Amygdala (tissue), 56 donors: ENCODE measurements around the gene DPH7.
"Not testable (repeated sequence)": the region's sequence is repeated elsewhere in the genome, so short reads cannot be mapped to it uniquely, and the experiment has no call there.

Experiments
- DNase-seq, 56 donors: peaks; one replicate each; lab custom pipeline; 2025; lab: John Stamatoyannopoulos, UW

Gene DPH7

DNA sequence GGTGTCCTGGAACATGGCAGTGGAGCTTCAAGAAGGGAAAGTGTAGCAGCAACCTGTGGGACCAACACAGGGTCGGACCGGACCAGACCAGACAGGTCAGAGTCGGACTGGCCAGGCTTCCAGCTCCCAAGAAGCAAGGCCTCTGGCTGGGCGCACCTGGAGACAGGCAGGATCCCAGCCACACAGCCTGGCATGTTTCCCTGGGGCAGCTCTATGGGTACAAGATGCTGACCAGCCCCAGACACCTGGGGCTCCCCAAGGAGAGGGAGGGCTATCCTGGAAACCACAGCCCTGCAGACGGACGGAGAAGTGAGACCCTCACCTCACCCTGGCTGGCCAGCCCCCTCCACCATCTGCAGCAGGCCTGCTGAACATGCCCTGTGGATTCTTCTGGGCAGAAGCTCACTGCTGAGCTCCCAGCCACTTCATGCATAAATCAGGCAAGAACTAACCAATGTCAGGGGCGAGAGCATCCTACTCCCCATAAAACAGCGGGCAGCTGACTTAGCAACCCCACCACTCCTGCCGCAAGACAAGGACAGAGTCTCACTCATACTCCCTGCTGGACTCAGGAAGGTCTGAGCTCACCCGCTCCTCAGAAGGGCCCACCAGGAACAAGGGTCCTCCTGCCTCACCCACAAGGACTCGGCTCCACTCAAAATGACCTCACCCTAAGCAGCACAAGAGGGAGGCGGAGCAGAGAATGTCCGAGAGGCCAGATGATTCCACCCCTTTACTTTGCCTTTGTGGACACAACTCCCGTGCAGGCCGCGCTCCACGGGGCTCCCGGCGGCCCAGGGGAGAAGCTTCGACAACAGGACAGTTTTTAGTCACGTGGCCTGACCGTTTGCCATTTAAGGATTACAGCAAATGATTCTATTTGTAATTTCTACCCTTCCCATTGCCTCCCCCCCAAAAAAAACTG lies 2.9 kb upstream of the DPH7 start:
- DNase-seq: no peak

DNA sequence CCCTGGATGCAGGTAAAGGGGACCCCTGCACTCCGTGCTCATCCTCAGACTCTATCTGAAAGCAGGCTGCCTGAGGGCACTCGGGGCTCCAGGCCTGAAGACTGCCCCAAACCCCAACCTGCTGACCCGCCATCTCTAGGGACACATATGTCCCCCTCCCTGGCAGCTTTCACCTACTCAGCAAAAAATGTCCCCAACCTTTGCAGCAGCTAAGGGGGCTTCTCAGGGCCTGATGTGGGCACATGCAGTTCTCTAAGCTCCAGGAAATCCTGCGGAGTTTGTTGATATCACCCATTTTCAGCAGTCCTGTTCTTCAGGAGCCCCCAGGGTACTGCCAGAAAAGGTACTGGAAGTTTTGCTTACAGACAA lies 2.2 kb upstream of the DPH7 start:
- DNase-seq: no peak

DNA sequence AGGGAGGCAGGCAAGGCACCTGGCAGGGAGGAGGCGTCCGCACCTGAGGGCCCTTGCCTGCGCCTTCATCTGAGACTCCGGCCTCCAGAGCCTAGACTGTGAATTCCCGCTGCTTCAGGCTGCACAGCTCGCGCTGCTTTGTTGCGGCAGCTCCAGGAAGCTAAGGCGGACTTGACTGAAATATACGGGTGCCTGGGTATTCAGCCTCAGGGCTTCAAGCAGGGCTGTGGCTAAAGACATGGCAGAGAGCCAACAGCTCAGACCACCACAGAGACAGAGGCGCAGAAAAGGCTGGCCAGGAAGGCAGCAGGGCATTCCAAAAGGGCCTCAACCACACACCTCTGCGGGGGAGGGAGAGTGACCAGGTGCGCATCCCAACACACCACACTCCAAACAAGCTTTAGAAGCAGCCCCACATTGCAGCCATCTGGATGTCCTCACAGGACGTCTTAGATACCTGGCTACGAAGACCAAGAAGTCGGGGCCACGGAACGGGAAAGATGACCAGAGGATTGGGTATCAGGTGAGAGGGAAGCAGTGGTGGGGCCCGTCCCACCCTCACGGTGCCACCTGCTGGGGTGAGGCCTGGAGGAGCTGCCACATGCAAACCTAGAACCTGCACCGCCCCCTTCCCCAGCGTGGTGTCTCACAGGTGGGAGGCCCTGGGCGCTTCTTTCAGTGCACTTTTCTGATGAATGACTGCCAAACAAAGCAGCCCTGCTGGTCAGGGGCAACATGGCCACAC lies 1.7 kb upstream of the DPH7 start:
- DNase-seq: no peak

DNA sequence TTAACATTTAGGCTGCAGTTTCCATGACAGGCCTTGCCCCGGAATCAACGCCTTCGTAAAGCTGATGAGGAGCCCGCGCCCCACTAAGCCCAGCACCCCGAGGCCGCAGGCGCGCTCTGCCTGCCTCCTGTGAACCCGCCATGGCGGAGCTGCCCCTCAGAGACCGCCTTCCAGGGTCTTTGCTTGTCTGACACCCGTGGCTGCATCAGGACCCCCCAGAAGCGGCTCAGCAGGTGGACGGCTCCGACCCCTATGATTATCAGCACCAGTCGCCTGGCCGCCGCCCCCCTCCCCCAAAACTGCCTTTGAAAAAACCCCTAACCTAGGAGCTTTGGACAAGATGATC lies 507 bp upstream of the DPH7 start:
- DNase-seq: no peak

DNA sequence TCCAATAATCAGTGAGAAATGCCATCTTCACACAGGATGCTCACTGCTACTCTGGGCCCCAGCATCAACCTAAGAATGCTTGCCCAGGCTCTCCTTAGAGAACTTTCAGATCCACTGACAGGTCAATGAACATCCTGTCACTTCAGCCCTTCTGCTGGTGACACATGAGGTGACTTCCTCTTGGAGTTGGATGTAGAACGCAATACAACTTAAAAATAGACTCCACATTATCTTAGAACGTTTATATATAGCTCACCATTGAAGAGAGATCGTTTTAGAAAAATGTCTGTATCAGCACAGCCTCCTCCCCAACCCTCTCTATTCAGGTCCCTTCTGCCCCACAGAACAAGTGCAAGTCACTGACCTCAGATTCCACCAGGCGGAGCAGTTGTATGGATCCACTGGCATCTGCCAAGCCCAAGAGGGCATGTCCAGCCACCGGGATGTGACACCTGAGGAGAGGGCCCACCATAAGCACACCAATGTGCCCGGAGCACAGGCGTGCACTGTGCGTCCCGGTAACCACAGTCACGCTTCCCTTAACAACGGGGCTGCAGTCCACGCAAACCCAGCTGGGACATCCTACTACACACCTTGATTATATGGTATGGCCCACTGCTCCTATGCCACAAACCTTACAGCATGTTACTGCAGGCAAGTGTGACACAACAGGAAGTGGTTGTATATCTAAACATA lies 2.9 kb downstream of the DPH7 start:
- no peak for DNase-seq

DNA sequence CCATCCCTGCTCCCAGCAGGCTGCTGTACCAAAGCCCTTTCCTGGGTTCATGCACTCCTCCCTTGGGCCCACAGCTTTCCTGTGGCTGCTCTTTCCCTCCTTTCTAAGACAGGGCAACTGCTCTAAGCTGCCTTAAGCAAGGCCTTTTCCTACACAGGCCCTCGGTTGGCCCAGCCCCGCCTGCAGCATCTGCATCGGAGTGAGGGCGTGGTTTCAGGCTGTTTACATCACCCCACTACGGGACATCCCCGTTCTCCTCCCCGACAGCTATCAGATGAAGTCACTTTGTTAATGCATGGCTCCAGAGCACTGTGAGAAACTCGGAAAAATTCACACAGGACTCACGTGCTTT lies 3.4 kb downstream of the DPH7 start:
- DNase-seq: peak in 14 of 56 donors; percentile 2 to 66 (median 26)

DNA sequence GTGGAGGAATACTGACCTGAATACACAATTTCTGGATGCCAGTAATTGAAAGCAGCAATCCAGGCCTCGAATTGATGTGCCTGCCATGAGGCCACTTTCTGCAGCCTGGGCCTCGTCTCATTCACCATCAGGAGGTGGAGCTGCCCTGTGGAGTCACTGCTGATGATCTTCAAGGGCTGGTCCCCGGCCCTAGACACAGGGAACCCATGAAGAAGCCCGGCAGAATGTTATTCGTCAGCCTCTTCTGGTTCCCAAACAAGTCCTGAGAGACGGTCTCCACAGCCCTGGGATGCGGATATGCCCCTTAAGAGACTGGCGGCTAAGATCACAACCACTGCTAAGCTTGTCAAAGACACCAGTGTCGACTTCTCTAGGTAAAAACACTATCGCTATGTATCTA lies 4.5 kb downstream of the DPH7 start:
- DNase-seq: no peak

DNA sequence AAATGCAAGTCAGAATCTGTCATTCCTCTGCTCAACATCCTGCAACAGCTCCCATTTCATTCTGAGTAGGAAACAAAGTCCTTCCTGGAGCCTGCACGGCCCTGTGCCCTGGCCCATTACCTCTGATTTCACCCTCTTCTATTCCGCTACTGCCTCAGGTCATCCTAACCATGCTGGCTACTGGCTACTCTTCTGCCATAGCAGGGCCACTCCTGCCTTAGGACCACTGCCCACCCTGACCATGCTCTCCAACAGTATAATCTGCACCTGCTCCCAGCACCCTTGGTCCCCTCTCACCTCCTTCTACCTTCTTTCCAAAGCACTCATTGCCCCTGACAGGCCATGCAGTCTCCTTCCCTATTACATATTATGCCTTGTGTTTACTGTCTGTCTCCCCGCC lies 8.2 kb downstream of the DPH7 start:
- no peak for DNase-seq

DNA sequence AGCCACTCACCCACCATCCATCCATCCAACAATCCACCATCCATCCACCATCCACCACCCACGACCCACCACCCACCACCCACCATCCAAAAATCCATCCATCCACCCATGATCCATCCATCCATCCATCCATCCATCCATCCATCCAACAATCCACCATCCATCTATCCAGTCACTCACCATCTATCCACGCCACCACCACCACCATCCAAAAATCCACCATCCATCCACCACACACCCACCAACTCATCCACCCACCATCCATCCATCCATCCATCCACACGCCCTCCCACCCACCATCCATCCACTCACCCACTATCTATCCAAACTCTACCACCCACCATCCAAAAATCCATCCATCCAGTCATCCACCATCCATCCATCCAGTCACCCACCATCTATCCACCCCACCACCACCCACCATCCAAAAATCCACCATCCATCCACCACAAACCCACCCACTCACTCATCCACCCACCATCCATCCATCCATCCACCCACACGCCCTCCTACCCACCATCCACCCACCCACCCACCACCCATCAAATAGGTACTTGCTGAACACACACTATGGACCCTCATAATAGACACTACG lies 9.0 kb downstream of the DPH7 start:
- no peak for DNase-seq

DNA sequence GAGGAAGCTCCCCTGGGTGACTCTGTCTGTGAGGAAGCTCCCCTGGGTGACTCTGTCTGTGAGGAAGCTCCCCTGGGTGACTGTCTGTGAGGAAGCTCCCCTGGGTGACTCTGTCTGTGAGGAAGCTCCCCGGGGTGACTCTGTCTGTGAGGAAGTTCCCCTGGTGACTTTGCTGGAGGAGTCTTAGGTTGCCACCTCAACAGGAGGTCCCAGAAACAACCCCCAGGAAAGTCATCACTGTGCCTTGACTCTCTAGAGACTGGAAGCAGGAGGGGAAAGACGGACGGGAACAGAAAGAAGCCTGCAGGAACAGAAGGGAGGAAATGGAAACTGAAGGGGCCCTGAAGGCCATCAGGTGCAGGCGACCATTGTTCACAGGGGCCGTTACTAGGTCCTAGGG lies 10.3 kb downstream of the DPH7 start:
- DNase-seq: not testable (repeated sequence)

DNA sequence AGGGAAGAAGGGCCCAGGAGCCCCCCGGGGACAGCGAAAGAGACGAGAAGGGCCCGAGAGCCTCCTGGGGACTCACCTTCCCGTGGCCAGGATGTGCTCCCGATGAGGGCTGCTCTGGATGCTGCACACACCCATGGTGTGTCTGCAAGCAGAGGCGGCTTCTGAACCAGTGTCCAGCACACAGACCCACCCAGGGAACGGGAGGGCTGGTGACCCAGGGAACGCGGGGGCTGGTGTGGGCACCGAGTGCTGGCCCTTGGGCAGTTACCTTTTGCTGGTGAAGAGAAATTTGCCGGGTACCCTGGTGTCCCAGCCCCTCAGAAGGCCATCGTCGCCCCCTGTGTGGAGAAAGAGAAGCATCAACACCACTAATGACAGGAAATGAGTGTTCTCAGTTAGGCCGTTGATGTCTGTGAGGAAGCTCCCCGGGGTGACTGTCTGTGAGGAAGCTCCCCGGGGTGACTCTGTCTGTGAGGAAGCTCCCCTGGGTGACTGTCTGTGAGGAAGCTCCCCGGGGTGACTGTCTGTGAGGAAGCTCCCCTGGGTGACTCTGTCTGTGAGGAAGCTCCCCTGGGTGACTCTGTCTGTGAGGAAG lies 13.8 kb downstream of the DPH7 start:
- DNase-seq: no peak

DNA sequence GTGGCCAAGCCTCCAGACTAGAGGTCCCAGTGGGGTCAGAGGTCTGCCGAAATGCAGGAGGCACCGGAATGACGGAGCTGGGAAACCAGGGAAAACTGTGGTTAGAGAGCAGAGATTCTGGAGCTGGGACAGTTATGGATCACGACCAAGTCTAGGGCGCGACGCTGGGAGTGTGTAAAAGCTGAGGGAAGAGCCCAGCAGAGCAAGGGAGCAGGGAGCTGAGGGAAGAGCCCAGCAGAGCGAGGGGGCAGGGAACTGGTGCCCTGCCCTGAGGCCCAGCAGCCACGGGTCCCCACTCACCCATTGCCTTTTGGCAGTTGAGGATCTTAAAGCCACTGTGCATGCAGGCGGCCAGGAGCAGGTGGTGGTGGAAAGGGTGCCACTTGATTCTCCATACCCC lies 14.6 kb downstream of the DPH7 start:
- no peak for DNase-seq

DNA sequence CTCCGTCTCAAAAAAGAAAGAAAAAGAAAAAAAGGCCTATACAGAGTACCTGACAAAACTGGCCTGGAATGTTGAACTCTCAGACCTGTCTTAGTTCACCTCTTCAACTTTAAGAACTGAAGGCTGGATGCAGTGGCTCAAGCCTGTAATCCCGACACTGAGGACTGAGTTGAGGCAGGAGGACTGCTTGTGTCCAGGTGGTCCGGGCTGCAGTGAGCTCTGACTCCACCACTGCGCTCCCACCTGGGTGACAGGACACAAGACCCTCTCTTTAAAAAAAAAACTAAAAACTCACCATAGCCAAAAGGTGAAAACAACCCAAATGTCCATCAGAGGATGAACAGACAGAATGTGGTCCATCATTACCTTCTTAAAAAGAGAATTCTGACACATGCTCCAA lies 20.6 kb downstream of the DPH7 start:
- no peak for DNase-seq

DNA sequence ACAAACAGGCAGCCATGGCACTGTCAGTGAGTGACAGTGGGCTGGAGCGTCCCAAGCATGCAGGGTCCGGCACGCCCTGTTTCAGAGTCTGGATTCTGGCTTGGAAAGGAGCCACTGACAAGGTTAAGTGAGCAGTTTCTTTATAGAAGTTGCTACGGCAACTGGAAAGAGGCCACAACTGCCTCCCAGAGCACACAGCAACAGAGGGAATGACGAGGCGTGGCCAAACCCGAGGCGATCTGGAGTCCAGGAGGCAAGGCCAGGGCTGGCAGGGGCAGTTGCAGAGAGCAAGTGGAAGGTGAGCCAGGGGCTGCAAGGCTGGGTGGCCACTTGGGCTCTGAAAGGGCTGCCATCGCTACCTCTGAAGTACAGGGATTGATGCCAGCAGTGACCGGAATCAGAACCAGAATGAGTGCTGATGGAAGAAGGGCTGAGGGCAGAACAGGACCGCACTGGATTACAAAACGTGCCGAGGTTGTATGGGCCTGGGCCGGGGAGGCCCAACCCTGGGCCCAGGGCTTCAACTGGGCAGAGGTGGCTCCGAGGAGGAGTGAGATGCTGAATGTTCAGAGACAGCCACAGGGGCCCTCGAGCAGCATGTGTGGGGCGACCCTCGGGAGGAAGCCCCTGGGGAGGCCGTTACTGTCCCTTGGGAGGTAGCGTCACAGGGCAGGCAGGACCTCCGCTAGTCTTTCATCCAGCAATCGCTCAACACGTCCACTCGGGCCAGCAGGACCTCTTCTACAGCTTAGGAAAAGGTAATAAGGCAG lies 22.5 kb downstream of the DPH7 start:
- DNase-seq: no peak

DNA sequence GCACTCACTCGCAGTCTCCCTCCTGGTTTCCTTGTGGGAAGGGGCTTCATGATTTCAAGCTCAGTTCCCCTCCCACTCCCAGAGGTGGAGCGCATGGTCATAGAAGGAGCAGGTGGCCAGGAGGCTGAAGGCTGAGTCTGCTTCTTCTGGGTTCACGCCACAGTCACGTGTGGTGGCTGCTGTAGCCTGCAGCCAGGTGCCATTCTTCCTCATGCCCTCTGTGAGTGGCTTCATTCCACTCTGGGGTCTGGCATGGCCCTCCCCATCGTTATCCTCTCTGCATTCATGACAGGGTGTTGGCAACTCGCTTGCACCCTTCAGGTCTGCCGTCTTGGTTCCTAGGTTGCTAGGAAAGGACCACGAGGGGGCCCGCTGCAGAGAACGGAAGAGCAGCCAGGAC lies 23.5 kb downstream of the DPH7 start:
- no peak for DNase-seq

DNA sequence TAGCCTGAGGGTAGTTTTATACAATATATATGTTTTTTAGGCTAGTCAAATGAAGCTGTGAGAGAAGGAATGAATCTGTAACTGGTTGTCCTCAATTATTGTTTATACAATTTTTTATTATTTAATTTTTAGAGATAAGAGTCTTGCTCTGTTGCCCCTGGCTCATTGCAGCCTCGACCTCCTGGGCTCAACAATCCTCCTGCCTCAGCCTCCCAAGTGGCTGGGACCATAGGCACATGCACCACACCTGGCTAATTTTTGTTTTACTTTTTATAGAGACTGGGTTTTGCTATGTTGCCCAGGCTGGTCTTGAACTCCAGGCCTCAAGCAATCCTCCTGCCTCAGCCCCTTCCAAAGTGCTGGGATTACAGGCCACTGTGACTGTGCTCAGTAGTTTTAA lies 24.4 kb downstream of the DPH7 start:
- no peak for DNase-seq

DNA sequence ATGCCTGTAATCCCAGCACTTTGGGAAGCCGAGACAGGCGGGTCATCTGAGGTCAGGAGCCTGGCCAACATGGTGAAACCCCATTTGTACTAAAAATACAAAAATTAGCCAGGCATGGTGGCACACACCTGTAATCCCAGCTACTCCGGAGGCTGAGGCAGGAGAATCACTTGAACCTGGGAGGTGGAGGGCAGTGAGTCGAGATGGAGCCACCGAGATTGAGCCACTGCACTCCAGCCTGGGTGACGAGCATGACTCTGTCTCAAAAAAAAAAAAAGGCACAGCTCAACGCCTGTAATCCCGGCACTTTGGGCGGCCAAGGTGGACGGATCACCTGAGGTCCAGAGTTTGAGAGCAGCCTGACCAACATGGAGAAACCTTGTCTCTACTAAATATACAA lies 25.1 kb downstream of the DPH7 start:
- not testable (repeated sequence) for DNase-seq

DNA sequence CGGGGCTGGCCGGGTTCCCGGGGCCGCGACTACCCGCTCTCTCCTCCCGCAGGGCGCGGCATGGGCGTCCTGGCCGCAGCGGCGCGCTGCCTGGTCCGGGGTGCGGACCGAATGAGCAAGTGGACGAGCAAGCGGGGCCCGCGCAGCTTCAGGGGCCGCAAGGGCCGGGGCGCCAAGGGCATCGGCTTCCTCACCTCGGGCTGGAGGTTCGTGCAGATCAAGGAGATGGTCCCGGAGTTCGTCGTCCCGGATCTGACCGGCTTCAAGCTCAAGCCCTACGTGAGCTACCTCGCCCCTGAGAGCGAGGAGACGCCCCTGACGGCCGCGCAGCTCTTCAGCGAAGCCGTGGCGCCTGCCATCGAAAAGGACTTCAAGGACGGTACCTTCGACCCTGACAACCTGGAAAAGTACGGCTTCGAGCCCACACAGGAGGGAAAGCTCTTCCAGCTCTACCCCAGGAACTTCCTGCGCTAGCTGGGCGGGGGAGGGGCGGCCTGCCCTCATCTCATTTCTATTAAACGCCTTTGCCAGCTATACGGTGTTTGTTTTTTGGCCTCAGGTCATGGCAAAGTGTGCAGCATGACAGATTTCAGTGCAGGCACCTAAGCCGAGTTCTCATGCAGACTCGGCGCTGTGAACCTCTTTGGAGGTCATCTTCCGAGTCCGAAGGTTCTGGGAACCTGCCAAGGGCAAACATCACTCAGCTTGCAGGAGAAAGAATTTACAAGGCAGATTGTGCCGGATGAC lies 26.5 kb downstream of the DPH7 start:
- DNase-seq: peak in 1 of 56 donors; percentile 62
